NCI-H2107 treated with DMSO at 0.1 percent for 48 hours (cell line): ENCODE results near the gene GFPT1.
"Not testable (repeated sequence)": the region's sequence is repeated elsewhere in the genome, so short reads cannot be mapped to it uniquely, and the experiment has no call there.

Experiments
- DNase-seq: peaks from one replicate; lab custom pipeline; 2025; ENCODE audit not compliant: unreplicated experiment; lab: John Stamatoyannopoulos, UW

GFPT1 gene

GRCh38 chr2:69384618-69385081 is 2.4 kb downstream of the GFPT1 start:
- no peak for DNase-seq

- DNase-seq = no peak
Observed at GRCh38 chr2:69383176-69383812, 3.7 kb downstream of the GFPT1 start.

- DNase-seq = no peak
Observed at GRCh38 chr2:69382547-69382946, 4.5 kb downstream of the GFPT1 start.

GRCh38 chr2:69381337-69381737 is 5.7 kb downstream of the GFPT1 start:
- DNase-seq = no peak

- DNase-seq = no peak
Observed at GRCh38 chr2:69380072-69380917, 6.7 kb downstream of the GFPT1 start.

GRCh38 chr2:69376403-69376802 is 10.6 kb downstream of the GFPT1 start:
- no peak for DNase-seq

GRCh38 chr2:69375494-69376353 is 11.3 kb downstream of the GFPT1 start:
- DNase-seq = no peak

GRCh38 chr2:69372767-69373166 is 14.3 kb downstream of the GFPT1 start:
- no peak for DNase-seq

- no peak for DNase-seq
Observed at GRCh38 chr2:69369802-69370201, 17.2 kb downstream of the GFPT1 start.

- no peak for DNase-seq
Observed at GRCh38 chr2:69368588-69368987, 18.4 kb downstream of the GFPT1 start.

- no peak for DNase-seq
Observed at GRCh38 chr2:69359371-69359770, 27.7 kb downstream of the GFPT1 start.

GRCh38 chr2:69358914-69359313 is 28.1 kb downstream of the GFPT1 start:
- DNase-seq = no peak

- DNase-seq = no peak
Observed at GRCh38 chr2:69356471-69356870, 30.6 kb downstream of the GFPT1 start.

GRCh38 chr2:69354976-69355375 is 32.1 kb downstream of the GFPT1 start:
- DNase-seq = not testable (repeated sequence)

GRCh38 chr2:69353360-69353759 is 33.7 kb downstream of the GFPT1 start:
- DNase-seq = no peak

- no peak for DNase-seq
Observed at GRCh38 chr2:69348781-69349180, 38.2 kb downstream of the GFPT1 start.

- DNase-seq = no peak
Observed at GRCh38 chr2:69345434-69345833, 41.6 kb downstream of the GFPT1 start.

- DNase-seq = no peak
Observed at GRCh38 chr2:69344305-69344704, 42.7 kb downstream of the GFPT1 start.

GRCh38 chr2:69340101-69340775 is 46.8 kb downstream of the GFPT1 start:
- no peak for DNase-seq

- no peak for DNase-seq
Observed at GRCh38 chr2:69335311-69335710, 51.7 kb downstream of the GFPT1 start.

GRCh38 chr2:69333352-69333751 is 53.7 kb downstream of the GFPT1 start:
- DNase-seq = no peak
